Vagina (tissue), 2 donors: ENCODE data around the gene RCSD1.

Experiments used
- POLR2A ChIP-seq, 2 donors: fragments of 450-650 bp; IDR thresholded peaks; one replicate each; pipeline ENCODE4 v1.6.1; 2017; ENCODE audit warnings: antibody characterized with exemption in 2 of 2, mild to moderate bottlenecking in 2 of 2, moderate library complexity in 2 of 2
- TF ChIP-seq, protein P1 (sequence below), 3 experiments: fragments of 450-650 bp in 2 of 3; fragments of 200-600 bp in 1 of 3; sonication (generic) in 1 of 3; IDR thresholded peaks; one replicate each; pipeline ENCODE4 v1.5.1; 2017 to 2019; ENCODE audit warnings: antibody characterized with exemption in 3 of 3, mild to moderate bottlenecking in 2 of 3, moderate library complexity in 2 of 3

DNA sequence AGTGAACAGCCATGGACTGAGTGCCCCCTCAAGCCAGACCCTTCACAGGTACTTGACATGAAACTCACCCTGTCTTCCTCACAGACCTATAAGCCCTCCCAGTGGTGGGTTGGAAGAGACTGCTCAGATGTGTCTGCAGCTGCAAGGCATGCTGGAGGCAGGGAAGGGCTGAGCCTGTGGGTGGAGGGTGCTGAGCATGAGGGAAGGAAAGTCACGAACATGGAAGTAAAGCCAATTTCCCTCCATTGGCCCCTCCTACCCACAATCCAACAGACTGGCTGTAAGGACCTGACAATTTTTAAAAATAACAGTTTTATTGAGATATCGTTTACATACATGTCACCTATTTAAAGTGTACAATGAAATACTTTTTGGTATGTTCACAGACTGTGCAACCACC is 44.1 kb downstream of the RCSD1 start:
- TF ChIP-seq, protein P1, sequence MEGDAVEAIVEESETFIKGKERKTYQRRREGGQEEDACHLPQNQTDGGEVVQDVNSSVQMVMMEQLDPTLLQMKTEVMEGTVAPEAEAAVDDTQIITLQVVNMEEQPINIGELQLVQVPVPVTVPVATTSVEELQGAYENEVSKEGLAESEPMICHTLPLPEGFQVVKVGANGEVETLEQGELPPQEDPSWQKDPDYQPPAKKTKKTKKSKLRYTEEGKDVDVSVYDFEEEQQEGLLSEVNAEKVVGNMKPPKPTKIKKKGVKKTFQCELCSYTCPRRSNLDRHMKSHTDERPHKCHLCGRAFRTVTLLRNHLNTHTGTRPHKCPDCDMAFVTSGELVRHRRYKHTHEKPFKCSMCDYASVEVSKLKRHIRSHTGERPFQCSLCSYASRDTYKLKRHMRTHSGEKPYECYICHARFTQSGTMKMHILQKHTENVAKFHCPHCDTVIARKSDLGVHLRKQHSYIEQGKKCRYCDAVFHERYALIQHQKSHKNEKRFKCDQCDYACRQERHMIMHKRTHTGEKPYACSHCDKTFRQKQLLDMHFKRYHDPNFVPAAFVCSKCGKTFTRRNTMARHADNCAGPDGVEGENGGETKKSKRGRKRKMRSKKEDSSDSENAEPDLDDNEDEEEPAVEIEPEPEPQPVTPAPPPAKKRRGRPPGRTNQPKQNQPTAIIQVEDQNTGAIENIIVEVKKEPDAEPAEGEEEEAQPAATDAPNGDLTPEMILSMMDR (IDR thresholded peaks at IDR 0.05): no peak
- no peak for TF ChIP-seq POLR2A (IDR thresholded peaks at IDR 0.05)
